22Rv1 (cell line): ENCODE results near the gene RNGTT.

Experiments used
- ZFX ChIP-seq: fragments of 450-650 bp; IDR thresholded peaks from 2 replicates; pipeline ENCODE4 v1.6.1; 2017; ENCODE audit warnings: antibody characterized with exemption, borderline replicate concordance
- TF ChIP-seq, protein P1 (sequence below): fragments of 450-650 bp; IDR thresholded peaks from 2 replicates; pipeline ENCODE4 v1.5.1; 2017; ENCODE audit warnings: mild to moderate bottlenecking

DNA sequence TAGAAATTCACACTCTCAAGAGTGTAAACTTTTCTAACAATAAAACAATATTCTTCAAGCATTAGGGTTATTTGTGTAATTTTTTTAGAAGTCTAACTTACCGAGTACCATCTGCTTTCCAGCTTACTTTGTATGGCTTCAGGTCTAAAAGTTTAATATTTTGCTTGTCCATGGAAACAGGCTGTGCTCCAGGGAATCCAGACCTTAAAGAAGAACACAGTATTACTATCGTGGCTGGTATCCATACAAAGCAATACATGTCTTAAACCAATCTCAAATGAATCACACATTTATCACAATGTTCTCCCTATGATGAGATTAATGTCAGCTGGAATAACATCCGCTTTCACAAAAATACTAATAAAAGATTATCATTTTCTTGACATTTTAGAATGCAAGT is 73.0 kb downstream of the RNGTT start:
- TF ChIP-seq, protein P1, sequence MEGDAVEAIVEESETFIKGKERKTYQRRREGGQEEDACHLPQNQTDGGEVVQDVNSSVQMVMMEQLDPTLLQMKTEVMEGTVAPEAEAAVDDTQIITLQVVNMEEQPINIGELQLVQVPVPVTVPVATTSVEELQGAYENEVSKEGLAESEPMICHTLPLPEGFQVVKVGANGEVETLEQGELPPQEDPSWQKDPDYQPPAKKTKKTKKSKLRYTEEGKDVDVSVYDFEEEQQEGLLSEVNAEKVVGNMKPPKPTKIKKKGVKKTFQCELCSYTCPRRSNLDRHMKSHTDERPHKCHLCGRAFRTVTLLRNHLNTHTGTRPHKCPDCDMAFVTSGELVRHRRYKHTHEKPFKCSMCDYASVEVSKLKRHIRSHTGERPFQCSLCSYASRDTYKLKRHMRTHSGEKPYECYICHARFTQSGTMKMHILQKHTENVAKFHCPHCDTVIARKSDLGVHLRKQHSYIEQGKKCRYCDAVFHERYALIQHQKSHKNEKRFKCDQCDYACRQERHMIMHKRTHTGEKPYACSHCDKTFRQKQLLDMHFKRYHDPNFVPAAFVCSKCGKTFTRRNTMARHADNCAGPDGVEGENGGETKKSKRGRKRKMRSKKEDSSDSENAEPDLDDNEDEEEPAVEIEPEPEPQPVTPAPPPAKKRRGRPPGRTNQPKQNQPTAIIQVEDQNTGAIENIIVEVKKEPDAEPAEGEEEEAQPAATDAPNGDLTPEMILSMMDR, result no peak
- TF ChIP-seq ZFX, result no peak
